Upper lobe of left lung (tissue), 4 donors: ENCODE data around the gene CLCN2.

ENCODE experiments used
- CTCF ChIP-seq, 6 experiments: fragments of 450-650 bp in 4 of 6; fragments of 200-600 bp in 2 of 6; sonication (generic) in 2 of 6; IDR thresholded peaks; one replicate each; pipeline ENCODE4 v1.5.1; 2016 to 2019; ENCODE audit warnings: antibody characterized with exemption in 6 of 6
- EP300 ChIP-seq, 4 donors: sonication (generic); formaldehyde crosslinking; IDR thresholded peaks; one replicate each; pipeline ENCODE4 v1.5.1; 2017; ENCODE audit warnings: antibody characterized with exemption in 4 of 4, control low read depth in 2 of 4
- POLR2A ChIP-seq, 4 donors: fragments of 450-650 bp; IDR thresholded peaks; one replicate each; pipeline ENCODE4 v1.5.1; 2016 to 2017; ENCODE audit warnings: antibody characterized with exemption in 4 of 4, mild to moderate bottlenecking in 2 of 4
- POLR2AphosphoS5 ChIP-seq, 2 donors: sonication (generic); formaldehyde crosslinking; IDR thresholded peaks; one replicate each; pipeline ENCODE4 v1.5.1; 2017; ENCODE audit warnings: antibody characterized with exemption in 2 of 2

GRCh38 chr3:184298759-184299487 lies 62.5 kb downstream of the CLCN2 start, which contains the start of gene PSMD2:
- TF ChIP-seq POLR2A (IDR thresholded peaks at IDR 0.05): peak in 3 of 4 donors; percentile 53 to 92 (median 61)
- peak in 4 of 6 experiments; percentile 8 to 37 (median 30) for TF ChIP-seq CTCF (IDR thresholded peaks at IDR 0.05)
- peak; percentile 85 to 93 for TF ChIP-seq POLR2AphosphoS5 (IDR thresholded peaks at IDR 0.05)
- TF ChIP-seq EP300 (IDR thresholded peaks at IDR 0.05): peak in 1 of 4 donors; percentile 59
